NCI-H2107 treated with DMSO at 0.1 percent for 48 hours (cell line): Measurements from ENCODE around the gene PARD6A.
"Not testable (repeated sequence)": the region's sequence is repeated elsewhere in the genome, so short reads cannot be mapped to it uniquely, and the experiment has no call there.

Experiments used
- DNase-seq: peaks from one replicate; lab custom pipeline; 2025; ENCODE audit not compliant: unreplicated experiment; lab: John Stamatoyannopoulos, UW

The PARD6A gene

DNA sequence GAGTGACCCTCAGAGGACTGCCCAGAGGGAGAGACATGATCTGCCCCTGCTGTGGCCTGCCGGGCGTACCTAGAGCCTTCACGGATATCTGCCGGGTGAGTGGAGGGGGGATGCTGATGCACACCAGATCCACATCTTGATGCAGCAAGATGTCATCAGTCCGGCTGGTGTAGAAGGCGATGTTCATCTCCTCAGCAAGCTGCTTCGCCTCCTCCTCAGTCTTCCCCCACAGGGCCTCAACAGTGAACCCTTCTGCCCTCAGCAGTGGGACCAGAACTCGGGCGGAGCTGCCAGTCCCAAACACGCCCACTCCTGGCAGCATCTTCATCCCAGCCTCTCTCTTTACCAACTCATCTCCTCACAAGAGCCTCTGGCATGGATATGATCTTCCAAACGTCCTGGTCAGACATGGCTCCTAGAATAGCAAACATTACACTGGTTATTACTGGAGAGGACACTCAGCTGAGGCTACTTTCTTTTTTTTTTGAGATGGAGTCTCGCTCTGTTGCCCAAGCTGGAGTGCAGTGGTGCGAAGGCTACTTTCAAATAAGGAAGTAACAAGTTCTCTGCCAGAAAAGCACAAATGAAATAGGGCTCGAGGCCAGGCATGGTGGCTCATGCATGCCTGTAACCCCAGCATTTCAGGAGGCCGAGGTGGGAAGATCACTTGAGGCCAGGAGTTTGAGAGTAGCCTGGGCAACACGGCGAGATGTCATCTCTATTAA, 24.8 kb downstream of the PARD6A start:
- DNase-seq = no peak

DNA sequence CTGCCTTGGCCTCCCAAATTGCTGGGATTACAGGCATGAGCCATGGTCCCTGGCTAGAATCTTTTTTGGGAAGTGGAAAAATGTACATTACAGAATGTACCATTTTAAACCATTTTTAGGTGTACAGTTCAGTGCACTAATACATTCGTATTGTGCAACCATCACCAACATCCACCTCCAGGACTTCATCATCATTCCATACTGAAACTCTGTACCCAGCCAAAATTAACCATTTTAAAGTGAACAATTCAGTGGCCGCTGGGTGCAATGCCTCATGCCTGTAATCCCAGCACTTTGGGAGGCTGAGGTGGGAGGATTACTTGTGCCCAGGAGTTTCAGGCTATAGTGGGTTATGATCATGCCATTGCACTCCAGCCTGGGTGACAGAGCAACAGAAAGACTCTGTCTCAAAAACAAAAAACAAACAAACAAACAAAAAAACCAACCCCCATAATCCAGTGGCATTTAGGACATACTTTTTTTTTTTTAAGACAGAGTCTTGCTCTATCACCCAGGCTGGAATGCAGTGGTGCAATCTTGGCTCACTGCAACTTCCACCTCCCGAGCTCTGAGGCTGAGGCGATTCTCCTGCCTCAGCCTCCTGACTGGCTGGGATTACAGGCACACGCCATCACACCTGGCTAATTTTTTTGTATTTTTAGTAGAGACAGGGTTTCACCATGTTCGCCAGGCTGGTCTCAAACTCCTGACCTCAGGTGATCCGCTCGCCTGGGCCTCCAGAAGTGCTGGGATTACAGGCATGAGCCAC, 32.9 kb downstream of the PARD6A start:
- not testable (repeated sequence) for DNase-seq

DNA sequence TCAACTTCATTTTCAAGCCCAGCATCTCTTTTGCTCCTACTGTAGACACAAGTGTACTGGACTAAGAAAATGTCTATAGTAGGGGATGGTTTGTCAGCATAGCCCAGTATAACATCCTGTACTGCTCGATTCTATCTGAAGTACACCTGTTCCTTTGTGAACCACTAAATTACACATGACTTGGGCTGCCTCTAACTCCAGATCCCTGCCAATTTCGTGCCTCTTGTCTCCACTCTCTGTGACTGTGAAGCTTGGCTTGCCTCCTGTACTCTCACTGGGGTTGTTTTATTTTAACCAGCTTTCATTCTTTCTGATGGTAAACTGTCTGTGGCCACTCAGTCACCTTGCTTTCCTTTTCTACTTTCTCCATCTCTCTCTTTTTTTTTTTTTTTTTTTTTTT, 33.9 kb downstream of the PARD6A start:
- no peak for DNase-seq

DNA sequence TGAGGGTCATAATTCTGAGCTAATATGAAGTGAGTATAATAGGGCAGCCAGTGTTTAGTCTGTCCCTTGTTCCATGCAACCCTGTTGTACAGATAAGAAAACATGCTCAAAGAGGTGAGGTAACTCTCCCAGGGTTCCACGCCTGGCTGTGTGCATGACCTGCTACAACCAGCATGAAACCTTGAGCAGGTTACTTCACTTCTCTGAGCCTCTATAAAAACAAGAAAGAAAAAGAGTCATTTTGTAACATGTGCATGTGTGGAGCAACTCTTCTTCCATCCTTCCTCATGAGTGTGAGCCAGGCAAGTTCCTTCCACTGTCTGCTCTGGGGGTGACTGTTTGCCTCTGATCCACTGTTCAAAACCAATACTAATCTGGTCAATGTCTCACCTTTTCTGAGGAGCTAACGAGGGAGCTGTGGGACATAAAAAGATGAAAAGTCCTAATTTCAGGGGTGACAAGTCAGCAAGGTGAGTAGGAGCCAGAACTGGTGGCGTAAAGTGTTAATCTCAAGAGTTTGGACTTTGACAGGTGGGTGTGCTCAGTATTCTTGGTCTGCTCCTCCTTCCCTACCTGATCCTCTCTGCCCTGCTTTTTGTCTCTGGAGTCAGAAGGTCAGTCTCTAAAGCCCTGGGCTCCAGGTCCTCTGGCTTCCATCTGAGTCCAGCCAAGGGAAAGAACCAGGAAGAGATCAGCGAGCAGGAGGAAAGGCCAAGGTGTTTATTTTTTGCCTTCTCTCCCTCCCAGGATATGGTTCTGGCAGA, 36.8 kb downstream of the PARD6A start:
- no peak for DNase-seq

DNA sequence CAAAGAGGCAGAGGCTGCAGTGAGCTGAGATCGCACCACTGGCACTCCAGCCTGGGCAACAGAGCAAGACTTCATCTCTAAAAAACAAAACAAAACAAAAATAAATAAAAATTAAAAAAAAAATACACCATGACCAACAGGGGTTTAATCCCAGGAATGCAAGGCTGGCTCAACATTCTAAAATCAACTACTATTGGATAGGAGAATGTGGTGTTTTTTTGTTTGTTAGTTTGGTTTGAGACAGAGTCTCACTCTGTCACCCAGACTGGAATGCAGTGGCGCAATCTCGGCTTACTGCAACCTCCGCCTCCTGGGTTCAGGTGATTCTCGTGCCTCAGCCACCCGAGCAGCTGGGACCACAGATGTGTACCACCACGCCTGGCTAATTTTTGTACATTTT, 38.5 kb downstream of the PARD6A start:
- DNase-seq = no peak

DNA sequence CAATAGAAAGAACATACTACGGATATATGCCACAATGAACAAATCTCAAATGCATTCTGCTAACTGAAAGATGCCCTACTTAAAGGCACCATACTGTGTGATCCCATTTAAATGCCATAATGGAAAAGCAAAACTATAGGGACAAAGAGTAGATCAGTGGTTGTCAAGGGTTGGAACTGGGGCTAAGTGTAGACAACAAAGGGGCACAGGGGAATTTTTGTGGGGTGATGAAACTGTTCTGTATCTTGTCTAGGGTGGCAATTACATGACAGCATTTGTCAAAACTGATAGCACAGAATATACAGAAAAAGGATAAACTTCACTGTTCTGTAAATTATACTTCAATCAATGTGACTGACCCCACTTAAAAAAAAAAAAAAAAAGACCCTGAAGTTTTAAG, 40.7 kb downstream of the PARD6A start:
- no peak for DNase-seq

DNA sequence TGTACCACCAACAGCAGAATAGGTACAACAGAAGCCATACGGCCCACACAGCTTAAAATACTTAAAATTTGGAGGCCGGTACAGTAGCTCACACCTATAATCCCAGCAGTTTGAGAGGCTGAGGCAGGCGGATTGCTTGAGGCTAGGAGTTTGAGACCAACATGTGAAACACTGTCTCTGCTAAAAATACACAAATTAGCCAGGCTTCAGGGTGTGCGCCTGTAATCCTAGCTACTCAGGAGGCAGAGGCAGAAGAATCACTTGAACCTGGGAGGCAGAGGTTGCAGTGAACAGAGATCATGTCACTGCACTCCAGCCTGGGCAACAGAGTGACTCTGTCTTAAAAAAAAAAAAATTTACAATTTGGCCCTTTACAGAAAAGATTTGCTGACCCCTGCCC, 41.4 kb downstream of the PARD6A start:
- no peak for DNase-seq

DNA sequence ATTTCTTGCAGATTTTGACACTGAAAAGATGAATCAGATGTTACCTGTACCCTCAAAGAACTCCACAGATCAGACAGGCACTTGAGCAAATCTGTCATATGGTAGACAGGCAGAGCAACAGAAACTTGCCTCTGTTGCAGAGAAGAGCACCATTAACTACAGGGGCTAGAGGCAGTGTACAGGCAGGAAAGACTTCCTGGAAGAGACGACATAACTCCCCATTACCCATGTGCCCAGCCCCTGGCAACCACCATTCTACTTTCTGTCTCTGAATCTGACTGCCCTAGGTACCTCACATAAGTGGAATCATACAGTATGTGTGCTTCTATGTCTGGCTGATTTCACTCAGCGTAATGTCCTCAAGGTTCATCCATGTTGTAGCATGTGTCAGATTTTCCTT, 42.9 kb downstream of the PARD6A start:
- DNase-seq = no peak

DNA sequence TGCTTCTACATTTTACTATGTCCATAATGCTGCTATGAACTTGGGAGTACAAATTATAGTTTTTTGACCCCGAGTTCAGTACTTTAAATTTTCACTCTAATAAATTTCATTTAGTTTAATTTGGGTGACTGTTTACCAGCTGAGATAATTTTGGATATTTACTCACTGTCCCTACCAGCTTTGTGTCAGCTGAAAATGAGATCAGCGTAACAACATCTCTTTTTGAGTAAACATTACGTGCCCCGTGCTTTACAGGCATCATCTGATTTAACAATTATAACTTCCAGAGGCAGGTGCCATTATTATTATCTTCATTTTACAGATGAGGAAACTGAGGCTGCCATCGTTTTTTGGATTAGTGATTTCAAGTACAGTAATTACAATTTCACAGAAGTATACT, 43.4 kb downstream of the PARD6A start:
- no peak for DNase-seq

DNA sequence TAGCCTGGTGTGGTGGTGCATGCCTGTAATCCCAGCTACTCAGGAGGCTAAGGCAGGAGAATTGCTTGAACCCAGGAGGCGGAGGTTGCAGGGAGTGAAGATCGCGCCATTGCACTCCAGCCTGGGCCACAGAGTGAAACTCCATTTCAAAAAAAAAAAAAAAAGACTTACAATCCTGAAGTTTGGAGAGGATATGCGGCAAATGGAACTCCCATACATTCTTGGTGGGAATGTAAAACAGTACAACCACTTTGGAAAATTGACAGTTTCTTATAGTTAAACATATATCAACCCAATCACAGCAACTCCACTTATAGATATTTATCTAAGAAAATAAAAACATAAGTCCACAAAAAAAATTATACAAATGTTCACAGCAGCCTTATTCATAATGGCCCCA, 46.5 kb downstream of the PARD6A start:
- DNase-seq = no peak

DNA sequence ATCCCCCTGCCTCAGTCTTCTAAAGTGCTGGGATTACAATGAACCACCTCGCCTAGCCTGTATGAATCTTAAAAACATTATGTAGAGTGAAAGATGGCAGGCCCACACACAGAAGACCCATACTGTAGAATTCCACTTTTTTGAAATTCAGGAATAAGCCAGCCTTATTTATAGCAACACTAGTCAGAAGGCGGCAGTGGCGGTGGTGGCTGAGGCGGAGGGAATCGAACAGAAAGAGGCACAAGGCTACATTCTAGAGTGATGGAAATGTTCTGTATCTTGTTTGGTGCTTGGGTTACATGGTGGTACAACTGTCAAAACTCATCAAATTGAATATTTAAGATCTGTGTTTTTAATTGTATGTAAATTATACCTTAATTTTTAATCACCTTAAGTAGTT, 47.0 kb downstream of the PARD6A start:
- no peak for DNase-seq

DNA sequence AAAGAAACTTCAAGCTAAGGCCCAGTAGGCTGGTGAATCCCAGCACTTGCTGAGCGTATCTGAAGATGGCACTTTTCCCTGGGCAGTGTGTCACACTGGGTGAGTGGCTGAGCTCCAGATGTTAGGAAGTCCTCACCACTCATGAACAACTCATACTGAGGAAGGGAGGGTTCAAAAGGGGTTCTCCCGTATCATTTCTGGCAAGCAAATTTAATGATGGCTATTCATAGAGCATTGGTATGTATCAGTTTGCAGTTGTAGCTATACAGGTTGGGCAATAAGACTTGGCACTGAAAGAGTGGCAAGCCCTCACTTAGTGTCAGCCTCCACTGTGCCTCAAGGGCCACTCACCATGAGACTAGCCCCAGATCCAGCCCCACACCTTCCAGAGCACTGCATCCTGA, 47.6 kb downstream of the PARD6A start:
- no peak for DNase-seq

DNA sequence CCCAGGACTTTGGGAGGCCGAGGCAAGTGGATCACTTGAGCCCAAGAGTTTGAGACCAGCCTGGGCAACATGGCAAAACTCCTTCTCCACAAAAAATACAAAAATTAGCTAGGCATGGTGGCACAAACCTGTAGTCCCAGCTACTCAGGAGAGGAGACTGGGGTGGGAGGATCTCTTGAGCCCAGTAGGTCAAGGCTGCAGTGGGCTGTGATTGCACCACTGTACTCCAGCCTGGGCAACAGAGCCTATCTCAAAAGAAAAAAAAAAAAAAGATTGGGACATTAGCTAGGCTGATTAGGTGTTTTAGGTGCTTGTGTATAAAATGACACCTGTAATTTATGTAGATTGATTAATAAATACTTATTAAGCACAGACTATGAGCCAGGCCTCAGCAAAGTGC, 48.3 kb downstream of the PARD6A start:
- DNase-seq = no peak

DNA sequence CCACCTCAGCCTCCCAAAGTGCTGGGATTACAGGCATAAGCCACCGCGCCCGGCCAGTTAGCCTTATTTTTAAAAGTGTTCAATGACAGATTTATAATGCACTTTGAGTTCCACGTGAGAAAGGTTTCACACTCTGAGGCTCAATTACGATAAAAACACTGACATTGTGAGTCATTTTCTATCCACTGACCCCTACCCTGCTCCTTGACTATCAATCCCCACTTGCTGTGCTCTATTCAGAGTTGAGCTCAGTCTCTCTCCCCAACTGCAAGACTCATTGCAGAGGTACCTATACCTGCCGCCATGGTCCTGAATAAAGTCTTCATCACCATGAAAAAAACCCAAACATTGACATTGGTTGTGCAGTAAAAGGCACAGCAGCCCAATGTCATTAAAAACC, 49.8 kb downstream of the PARD6A start:
- no peak for DNase-seq
